Muscle layer of duodenum (tissue), 2 donors: ENCODE results near the gene PDE2A.

Source experiments
- H3K27ac ChIP-seq: one replicate; pipeline ENCODE4 v1.7.0; 2013; ENCODE audit warnings: mild to moderate bottlenecking, low read length
- H3K27me3 ChIP-seq: one replicate; pipeline ENCODE4 v1.7.0; 2013; ENCODE audit warnings: low read depth, mild to moderate bottlenecking, control low read depth, low read length
- H3K36me3 ChIP-seq, 2 donors: one replicate each; pipeline ENCODE4 v1.7.0; 2013; ENCODE audit warnings: low read length in 2 of 2, control low read depth in 1 of 2, mild to moderate bottlenecking in 1 of 2; ENCODE audit not compliant: insufficient read depth in 2 of 2, control insufficient read depth in 1 of 2
- H3K4me1 ChIP-seq, 2 donors: one replicate each; pipeline ENCODE4 v1.7.0; 2013; ENCODE audit warnings: low read length in 2 of 2, mild to moderate bottlenecking in 2 of 2, control low read depth in 1 of 2, moderate library complexity in 1 of 2; ENCODE audit not compliant: insufficient read depth in 2 of 2, control insufficient read depth in 1 of 2
- H3K4me3 ChIP-seq, 2 donors: one replicate each; pipeline ENCODE4 v1.7.0; 2013; ENCODE audit warnings: low read length in 2 of 2, low read depth in 1 of 2, mild to moderate bottlenecking in 1 of 2
- H3K9me3 ChIP-seq, 2 donors: one replicate each; pipeline ENCODE4 v1.7.0; 2013; ENCODE audit warnings: low read length in 2 of 2, control low read depth in 1 of 2, mild to moderate bottlenecking in 1 of 2; ENCODE audit not compliant: control insufficient read depth in 1 of 2
- donor health status: healthy.

The PDE2A gene

DNA sequence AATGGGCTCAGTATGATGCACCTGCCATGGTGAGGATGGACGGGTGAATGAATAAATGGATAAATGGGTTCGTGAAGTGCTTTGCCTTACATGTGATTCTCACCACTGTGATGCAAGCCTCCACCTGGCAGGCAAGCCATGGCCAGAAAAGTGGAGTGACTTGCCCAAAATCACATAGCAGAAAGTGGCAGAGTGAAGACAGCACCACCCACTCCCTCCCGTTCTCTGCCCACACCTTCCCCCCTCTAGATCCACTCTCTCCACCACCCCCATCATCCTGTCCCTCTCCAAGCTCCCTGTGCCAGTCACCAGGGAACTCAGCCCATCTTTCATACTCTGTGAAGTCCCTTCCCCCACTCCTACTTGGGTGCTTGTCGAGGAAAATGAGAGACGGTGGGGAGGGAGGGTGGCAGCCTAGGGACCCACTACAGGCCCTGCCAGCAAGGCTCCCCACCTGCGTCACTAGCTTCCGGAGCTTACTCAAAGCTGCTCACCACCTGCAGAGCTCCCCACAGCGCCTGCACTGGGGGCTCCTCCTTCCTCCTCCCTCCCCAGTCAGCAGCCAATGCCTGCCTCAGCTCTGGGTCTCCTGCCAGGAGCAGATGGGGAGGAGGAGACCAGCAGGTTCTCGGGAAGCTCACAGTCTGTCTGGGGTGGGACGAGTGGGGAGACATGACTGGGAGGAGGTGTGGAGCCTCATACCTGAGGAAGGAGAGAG is 82.3 kb downstream of the PDE2A start:
- H3K4me3 ChIP-seq = no peak overlapping the region
- no peaks in the 10 kb centered on the region for H3K9me3 ChIP-seq
- peaks cover 0 to 8% of the 10 kb centered on the region in 2 donors for H3K4me1 ChIP-seq
- H3K36me3 ChIP-seq = peaks cover 0 to 5% of the 10 kb centered on the region in 2 donors
- H3K27ac ChIP-seq = no peak overlapping the region
- peaks cover 7% of the 10 kb centered on the region for H3K27me3 ChIP-seq

DNA sequence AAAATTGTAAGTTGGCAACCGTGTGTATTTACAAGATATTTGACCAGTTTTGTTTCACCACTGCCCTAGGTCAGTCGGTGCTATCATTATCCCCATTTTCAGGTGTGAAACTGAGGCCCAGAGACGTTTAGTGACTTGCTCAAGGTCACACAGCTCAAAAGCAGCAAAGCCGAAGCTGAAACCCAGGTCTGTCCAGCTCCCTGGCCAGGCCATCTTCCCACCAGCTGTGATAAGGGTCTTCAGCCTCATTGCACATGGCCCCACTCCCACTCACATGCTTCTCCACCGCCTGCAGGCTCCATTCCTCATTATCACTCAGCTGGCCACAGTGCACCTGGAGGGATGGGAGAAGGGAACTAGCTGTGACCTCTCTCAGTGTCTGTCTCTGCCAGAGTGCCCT is 83.2 kb downstream of the PDE2A start:
- Histone ChIP-seq H3K36me3 (peaks cover 0 to 5% of the 10 kb centered on the region in 2 donors), H3K4me1 (peaks cover 0 to 8% of the 10 kb centered on the region in 2 donors), H3K4me3 (no peak overlapping the region), H3K27ac (no peak overlapping the region), H3K27me3 (peaks cover 7% of the 10 kb centered on the region), H3K9me3 (no peaks in the 10 kb centered on the region)

DNA sequence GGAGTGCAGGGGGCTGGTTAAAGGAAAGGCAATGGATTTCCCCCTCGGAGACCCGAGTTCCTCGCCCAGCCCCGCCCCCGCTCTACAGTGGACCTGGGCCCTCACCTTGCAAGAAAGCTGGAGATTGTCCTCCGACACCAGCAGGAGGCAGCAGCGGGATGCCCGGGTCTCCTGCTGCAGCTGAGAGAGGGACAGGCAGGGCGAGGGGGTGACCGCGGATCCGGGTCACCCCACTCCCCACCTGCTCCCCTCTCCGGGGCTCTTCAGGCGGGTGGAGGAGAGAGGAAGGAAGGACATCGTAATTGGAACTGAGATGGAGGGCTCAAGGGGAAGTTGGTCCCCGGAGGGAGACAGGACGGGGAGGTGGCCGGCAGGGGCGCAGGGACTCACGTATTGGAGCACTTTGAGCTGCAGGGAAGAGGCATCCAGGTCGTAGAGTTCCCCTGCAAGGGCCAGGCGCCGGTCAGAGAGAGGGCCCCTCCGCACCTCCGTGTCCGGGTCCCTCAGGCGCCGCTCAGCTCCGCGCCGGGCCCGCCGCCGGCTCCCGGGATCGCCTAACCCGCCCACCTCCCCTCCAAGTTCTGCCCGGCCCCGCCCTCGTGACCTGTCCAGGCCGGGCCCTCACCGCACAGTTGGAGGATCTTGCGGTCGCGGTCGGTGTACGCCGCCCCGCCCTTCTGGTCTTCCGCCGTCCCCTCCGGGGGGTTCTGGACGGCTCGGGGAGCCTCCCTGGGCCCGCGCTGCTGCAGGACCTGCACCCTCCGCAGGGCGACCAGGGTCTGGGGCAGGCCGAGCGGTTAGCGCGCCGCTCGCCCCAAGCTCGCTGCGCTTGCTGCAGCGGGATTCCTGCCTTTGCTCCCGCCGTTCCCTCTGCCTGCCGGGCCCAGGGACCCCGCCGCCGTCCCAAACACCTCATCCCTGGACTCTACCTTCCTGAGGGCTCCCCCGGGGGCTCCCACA is 84.1 kb downstream of the PDE2A start:
- peaks cover 9% of the 10 kb centered on the region for H3K27me3 ChIP-seq
- peak overlapping the region in 1 of 2 donors; percentile 42 for H3K4me3 ChIP-seq
- peaks cover 0 to 5% of the 10 kb centered on the region in 2 donors for H3K36me3 ChIP-seq
- no peaks in the 10 kb centered on the region for H3K9me3 ChIP-seq
- H3K27ac ChIP-seq = no peak overlapping the region
- peaks cover 0 to 8% of the 10 kb centered on the region in 2 donors for H3K4me1 ChIP-seq

DNA sequence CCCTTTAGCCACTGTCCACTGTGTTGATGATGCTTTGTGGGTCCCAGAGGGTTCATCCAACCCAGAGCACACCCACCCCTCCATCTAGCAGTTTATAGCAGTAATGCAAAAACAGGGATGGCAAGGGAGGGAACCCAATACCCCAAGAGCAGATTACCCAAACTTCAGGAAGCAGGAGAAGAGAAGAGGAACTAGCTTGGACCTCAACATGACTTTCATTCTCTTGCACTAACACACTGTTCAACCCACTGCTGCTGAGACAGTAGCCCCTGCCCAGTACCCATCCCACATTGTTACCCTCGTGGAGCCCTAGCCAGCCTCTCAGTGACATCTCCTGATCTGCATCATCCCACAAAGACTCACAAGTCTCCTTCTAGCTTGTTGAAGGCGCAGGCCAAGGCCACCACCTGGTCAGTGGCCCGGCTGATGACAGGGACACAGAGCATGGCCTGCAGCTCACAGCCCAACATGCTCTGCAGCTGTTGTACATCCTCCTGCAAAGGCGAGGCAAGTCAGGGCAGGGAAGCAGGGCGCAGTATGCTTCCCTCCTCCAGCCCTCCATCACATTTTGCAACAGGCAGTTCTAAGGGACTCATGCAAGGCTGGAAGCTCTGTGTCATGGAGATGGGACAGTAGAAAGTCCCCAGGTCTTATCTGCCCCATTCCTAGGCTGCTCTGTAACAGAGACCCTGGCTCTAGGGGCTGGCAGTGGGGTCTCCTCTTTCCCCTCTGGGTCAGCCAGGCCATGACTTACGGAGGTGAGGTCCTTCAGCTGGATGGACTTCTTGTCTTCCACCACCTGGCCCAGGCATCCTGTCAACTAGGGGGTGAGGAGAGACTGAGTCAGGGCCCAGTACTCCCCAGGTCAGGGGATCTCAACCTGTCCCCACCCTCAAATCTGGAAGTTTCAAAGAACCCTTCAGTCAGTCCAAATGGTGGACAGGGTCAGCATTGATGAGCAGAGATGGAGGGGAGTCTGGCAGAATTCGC is 85.5 kb downstream of the PDE2A start:
- no peaks in the 10 kb centered on the region for H3K36me3 ChIP-seq
- H3K4me3 ChIP-seq = no peak overlapping the region
- H3K4me1 ChIP-seq = peaks cover 0 to 12% of the 10 kb centered on the region in 2 donors
- H3K9me3 ChIP-seq = no peaks in the 10 kb centered on the region
- peaks cover 10% of the 10 kb centered on the region for H3K27me3 ChIP-seq
- H3K27ac ChIP-seq = no peak overlapping the region

DNA sequence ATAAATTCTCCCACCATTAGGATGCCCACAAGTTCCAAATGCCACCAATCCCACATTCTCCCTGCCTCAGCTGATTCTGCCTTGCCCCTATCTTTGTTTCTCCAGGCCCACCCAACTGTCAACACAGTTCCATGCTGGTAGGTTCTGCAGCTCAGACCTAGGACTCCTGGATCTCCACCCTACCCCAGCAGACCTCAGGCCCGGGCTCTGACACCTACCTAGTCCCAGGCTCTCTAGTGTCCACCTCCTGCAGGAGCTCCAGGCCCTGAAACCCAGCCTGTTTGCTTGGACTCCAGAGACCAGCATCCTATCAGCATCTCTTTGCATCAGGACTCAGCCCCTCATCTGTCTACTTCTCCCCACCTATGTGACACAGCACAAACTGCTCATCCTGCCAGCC is 86.5 kb downstream of the PDE2A start:
- Histone ChIP-seq H3K4me3 (no peak overlapping the region), H3K4me1 (peaks cover 0 to 12% of the 10 kb centered on the region in 2 donors), H3K27me3 (peaks cover 10% of the 10 kb centered on the region), H3K27ac (no peak overlapping the region), H3K36me3 (no peaks in the 10 kb centered on the region), H3K9me3 (no peaks in the 10 kb centered on the region)

- no peak overlapping the region for H3K4me3 ChIP-seq
- H3K27ac ChIP-seq = no peak overlapping the region
- H3K4me1 ChIP-seq = peaks cover 0 to 12% of the 10 kb centered on the region in 2 donors
- H3K27me3 ChIP-seq = peaks cover 10% of the 10 kb centered on the region
- H3K36me3 ChIP-seq = peaks cover 0 to 4% of the 10 kb centered on the region in 2 donors
- H3K9me3 ChIP-seq = no peaks in the 10 kb centered on the region
These were observed 87.7 kb downstream of the PDE2A start for GRCh38 chr11:72586321-72587090.

DNA sequence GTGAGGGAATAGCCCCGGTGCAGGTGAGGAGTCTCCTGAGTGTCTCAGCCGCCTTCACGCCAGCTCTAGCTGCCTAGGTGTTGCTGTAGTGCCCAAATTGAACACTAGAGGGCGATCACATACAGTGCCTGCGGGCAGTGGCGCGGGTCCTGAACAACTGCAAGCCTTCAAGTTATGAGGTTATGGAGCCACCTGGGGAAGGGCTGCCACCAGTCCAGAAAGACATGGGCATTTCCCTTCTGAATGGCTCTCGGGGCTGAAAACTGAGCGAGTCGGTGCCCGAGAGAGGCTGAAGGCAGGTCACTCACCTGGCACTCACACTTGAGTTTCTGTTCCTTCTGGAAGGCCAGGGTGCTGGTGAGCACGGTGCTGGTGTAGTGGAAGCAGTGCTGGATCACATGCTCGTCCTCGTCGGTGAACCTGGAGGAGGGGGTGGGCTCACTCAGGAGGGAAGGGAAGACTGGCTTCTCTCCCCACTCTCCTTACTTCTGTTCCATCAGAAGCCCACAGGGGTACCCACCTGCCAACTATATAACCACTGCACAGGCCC is 88.4 kb downstream of the PDE2A start:
- no peak overlapping the region for H3K4me3 ChIP-seq
- peaks cover 7% of the 10 kb centered on the region for H3K27me3 ChIP-seq
- peaks cover 0 to 12% of the 10 kb centered on the region in 2 donors for H3K4me1 ChIP-seq
- no peak overlapping the region for H3K27ac ChIP-seq
- no peaks in the 10 kb centered on the region for H3K9me3 ChIP-seq
- peaks cover 0 to 10% of the 10 kb centered on the region in 2 donors for H3K36me3 ChIP-seq

GRCh38 chr11:72584939-72585597 is 89.2 kb downstream of the PDE2A start:
- peaks cover 0 to 18% of the 10 kb centered on the region in 2 donors for H3K36me3 ChIP-seq
- H3K9me3 ChIP-seq = no peaks in the 10 kb centered on the region
- H3K4me3 ChIP-seq = no peak overlapping the region
- H3K27ac ChIP-seq = no peak overlapping the region
- peaks cover 3% of the 10 kb centered on the region for H3K27me3 ChIP-seq
- H3K4me1 ChIP-seq = peaks cover 0 to 7% of the 10 kb centered on the region in 2 donors

- Histone ChIP-seq H3K4me1 (peaks cover 0 to 4% of the 10 kb centered on the region in 2 donors), H3K27me3 (peaks cover 3% of the 10 kb centered on the region), H3K9me3 (no peaks in the 10 kb centered on the region), H3K27ac (no peak overlapping the region), H3K36me3 (peaks cover 0 to 18% of the 10 kb centered on the region in 2 donors), H3K4me3 (no peak overlapping the region)
These were observed 89.8 kb downstream of the PDE2A start for GRCh38 chr11:72584293-72584938.
